Stimulated activated CD4-positive, alpha-beta T cell treated with anti-CD3 and anti-CD28 coated beads, TNF-alpha, amount 100 ng/mL, for 1 hour (primary cell): ENCODE data around the gene SUMO2.
A peak's percentile ranks its signal among the peaks of the same experiment; 100 is the strongest.
"Not testable (repeated sequence)": the region's sequence is repeated elsewhere in the genome, so short reads cannot be mapped to it uniquely, and the experiment has no call there.

Source experiments
- DNase-seq, 3 donors: peaks; one replicate each; pipeline ENCODE4 v3.0.0-alpha.2; 2020; ENCODE audit warnings: low read depth in 3 of 3, low spot score in 1 of 3

The SUMO2 gene

GRCh38 chr17:75182569-75183436 lies at the start of gene SUMO2:
Gene SUMO2 (minus strand): TSS chr17:75182959. CDS start chr17:75182834, 125 bp downstream.
- DNase-seq, result peak; percentile 89 to 96 (median 95)

- no peak for DNase-seq
These were observed 49.1 kb upstream of the SUMO2 start for GRCh38 chr17:75231741-75232464.

- DNase-seq, result no peak
These were observed 48.3 kb upstream of the SUMO2 start for GRCh38 chr17:75231071-75231470.

GRCh38 chr17:75228847-75229246 lies 46.1 kb upstream of the SUMO2 start:
- no peak for DNase-seq

- DNase-seq, result no peak
These were observed 45.5 kb upstream of the SUMO2 start for GRCh38 chr17:75228305-75228704.

- no peak for DNase-seq
These were observed 45.0 kb upstream of the SUMO2 start for GRCh38 chr17:75227729-75228128.

GRCh38 chr17:75225016-75225415 lies 42.3 kb upstream of the SUMO2 start:
- DNase-seq, result no peak

GRCh38 chr17:75219815-75220214 lies 37.1 kb upstream of the SUMO2 start:
- no peak for DNase-seq

GRCh38 chr17:75218131-75218530 lies 35.4 kb upstream of the SUMO2 start:
- no peak for DNase-seq

GRCh38 chr17:75209061-75209460 lies 26.3 kb upstream of the SUMO2 start:
- no peak for DNase-seq

GRCh38 chr17:75208161-75208560 lies 25.4 kb upstream of the SUMO2 start:
- no peak for DNase-seq

GRCh38 chr17:75207760-75208159 lies 25.0 kb upstream of the SUMO2 start:
- DNase-seq, result no peak

GRCh38 chr17:75207050-75207407 lies 24.3 kb upstream of the SUMO2 start:
- DNase-seq, result not testable (repeated sequence)

GRCh38 chr17:75205793-75206163 lies 23.0 kb upstream of the SUMO2 start:
- DNase-seq, result no peak

- DNase-seq, result peak; percentile 80 to 92 (median 83)
These were observed 22.5 kb upstream of the SUMO2 start, which contains the start of gene NUP85 for GRCh38 chr17:75205037-75205792. Gene NUP85 (plus strand): TSS chr17:75205679. CDS start chr17:75205762, 83 bp downstream.

- DNase-seq, result no peak
These were observed 17.3 kb upstream of the SUMO2 start for GRCh38 chr17:75199886-75200618.

- DNase-seq, result no peak
These were observed 12.1 kb upstream of the SUMO2 start for GRCh38 chr17:75194879-75195278.

GRCh38 chr17:75191584-75191983 lies 8.8 kb upstream of the SUMO2 start:
- no peak for DNase-seq

GRCh38 chr17:75188614-75189013 lies 5.9 kb upstream of the SUMO2 start:
- no peak for DNase-seq

GRCh38 chr17:75183999-75184884 lies 1.5 kb upstream of the SUMO2 start:
- no peak for DNase-seq
